ENCODE data around the gene GABRG3. TPM values are rescaled to one million over a fixed set of nuclear protein-coding genes. Genes with fewer than 3 reads are reported as not detected.

GABRG3 gene
- polyA plus RNA-seq, 1 experiment, result not detected

DNA sequence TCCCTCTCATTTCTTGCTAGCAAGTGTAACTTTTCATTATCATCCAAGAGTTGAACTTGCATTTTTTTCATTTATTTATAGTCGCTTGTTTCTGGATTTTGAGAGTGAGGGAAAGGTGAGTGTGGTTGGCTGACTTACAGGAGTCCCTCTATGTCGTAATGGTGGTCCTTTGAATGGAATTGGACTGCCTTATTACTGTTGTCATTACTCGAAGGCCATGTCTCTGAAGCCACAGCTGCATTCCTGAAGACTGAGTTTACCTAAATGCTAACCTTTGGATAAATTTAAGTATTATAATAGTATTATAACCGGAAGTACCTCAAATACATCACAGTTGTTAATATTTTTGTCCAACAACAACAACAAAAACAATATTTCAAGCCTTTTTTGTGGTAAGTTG is 488.9 kb downstream of the GABRG3 start:
- ChIA-PET POLR2A (no interaction called here), CTCF (no interaction called here)
- no peaks in the 10 kb centered on the region for H3K27me3 ChIP-seq (ENCODE audit: control insufficient read depth, insufficient read depth, low read length)
- H3K4me3 ChIP-seq (ENCODE audit: low read depth, low read length), result no peak overlapping the region
- H3K36me3 ChIP-seq (ENCODE audit: control insufficient read depth, insufficient read depth, low read length), result no peaks in the 10 kb centered on the region
- DNase-seq (ENCODE audit: low read depth), result no peak
- TF ChIP-seq CTCF (IDR thresholded peaks at IDR 0.05; ENCODE audit: insufficient read depth, low read depth, low read length), result no peak

GRCh38 chr15:27461181-27461580 is 490.2 kb downstream of the GABRG3 start:
- Histone ChIP-seq H3K36me3 (ENCODE audit: control insufficient read depth, insufficient read depth, low read length) (no peaks in the 10 kb centered on the region), H3K27me3 (ENCODE audit: control insufficient read depth, insufficient read depth, low read length) (no peaks in the 10 kb centered on the region), H3K4me3 (ENCODE audit: low read depth, low read length) (no peak overlapping the region)
- TF ChIP-seq CTCF (IDR thresholded peaks at IDR 0.05; ENCODE audit: insufficient read depth, low read depth, low read length), result no peak
- DNase-seq (ENCODE audit: low read depth), result no peak
- CTCF ChIA-PET, result no interaction called here
- POLR2A ChIA-PET, result no interaction called here

- POLR2A ChIA-PET, result no interaction called here
Observed at GRCh38 chr15:27463525-27464088, 492.6 kb downstream of the GABRG3 start.

GRCh38 chr15:27464941-27465612 is 494.1 kb downstream of the GABRG3 start:
- Histone ChIP-seq H3K4me3 (ENCODE audit: low read depth, low read length) (no peak overlapping the region), H3K27me3 (ENCODE audit: control insufficient read depth, insufficient read depth, low read length) (no peaks in the 10 kb centered on the region), H3K36me3 (ENCODE audit: control insufficient read depth, insufficient read depth, low read length) (no peaks in the 10 kb centered on the region)
- no peak for TF ChIP-seq CTCF (IDR thresholded peaks at IDR 0.05; ENCODE audit: insufficient read depth, low read depth, low read length)
- no peak for DNase-seq (ENCODE audit: low read depth)
- ChIA-PET POLR2A (no interaction called here), CTCF (no interaction called here)

More at GRCh38 chr15:27463525-27464088, 492.6 kb downstream of the GABRG3 start:
- no peaks in the 10 kb centered on the region for H3K36me3 ChIP-seq (ENCODE audit: control insufficient read depth, insufficient read depth, low read length)
- H3K27me3 ChIP-seq (ENCODE audit: control insufficient read depth, insufficient read depth, low read length), result no peaks in the 10 kb centered on the region
- DNase-seq (ENCODE audit: low read depth), result no peak
- CTCF ChIA-PET, result no interaction called here
- H3K4me3 ChIP-seq (ENCODE audit: low read depth, low read length), result no peak overlapping the region
- no peak for TF ChIP-seq CTCF (IDR thresholded peaks at IDR 0.05; ENCODE audit: insufficient read depth, low read depth, low read length)

DNA sequence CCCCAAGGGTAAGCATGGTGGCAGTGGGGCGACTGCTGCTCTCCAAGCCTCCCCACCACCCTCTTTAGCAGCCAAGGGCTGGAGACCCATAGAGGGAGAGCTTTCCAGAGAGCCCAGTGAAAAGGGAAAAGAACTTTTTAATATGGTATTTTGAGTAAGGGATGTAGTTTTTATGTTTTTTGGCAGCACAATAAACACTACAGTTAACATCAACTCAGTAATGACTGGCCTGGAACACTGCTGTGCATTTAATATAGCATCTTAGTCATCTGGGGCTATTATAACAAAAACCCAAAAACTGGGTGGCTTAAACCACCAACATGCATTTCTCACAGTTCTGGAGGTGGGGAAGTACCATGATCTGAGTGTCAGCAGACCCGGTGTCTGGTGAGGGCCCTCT is 495.8 kb downstream of the GABRG3 start:
- CTCF ChIA-PET, result no interaction called here
- Histone ChIP-seq H3K36me3 (ENCODE audit: control insufficient read depth, insufficient read depth, low read length) (no peaks in the 10 kb centered on the region), H3K27me3 (ENCODE audit: control insufficient read depth, insufficient read depth, low read length) (no peaks in the 10 kb centered on the region), H3K4me3 (ENCODE audit: low read depth, low read length) (no peak overlapping the region)
- TF ChIP-seq CTCF (IDR thresholded peaks at IDR 0.05; ENCODE audit: insufficient read depth, low read depth, low read length), result no peak
- DNase-seq (ENCODE audit: low read depth), result no peak
- POLR2A ChIA-PET, result no interaction called here

All from BJ (cell line).